ENCODE results near the gene CNTROB. TPM values are rescaled to one million over a fixed set of nuclear protein-coding genes. Genes with fewer than 3 reads are reported as not detected.

Gene CNTROB
- total and polyA plus RNA-seq, 5 experiments from 2014 or later, result 7.6 to 43.0 (median 18.5) TPM

DNA sequence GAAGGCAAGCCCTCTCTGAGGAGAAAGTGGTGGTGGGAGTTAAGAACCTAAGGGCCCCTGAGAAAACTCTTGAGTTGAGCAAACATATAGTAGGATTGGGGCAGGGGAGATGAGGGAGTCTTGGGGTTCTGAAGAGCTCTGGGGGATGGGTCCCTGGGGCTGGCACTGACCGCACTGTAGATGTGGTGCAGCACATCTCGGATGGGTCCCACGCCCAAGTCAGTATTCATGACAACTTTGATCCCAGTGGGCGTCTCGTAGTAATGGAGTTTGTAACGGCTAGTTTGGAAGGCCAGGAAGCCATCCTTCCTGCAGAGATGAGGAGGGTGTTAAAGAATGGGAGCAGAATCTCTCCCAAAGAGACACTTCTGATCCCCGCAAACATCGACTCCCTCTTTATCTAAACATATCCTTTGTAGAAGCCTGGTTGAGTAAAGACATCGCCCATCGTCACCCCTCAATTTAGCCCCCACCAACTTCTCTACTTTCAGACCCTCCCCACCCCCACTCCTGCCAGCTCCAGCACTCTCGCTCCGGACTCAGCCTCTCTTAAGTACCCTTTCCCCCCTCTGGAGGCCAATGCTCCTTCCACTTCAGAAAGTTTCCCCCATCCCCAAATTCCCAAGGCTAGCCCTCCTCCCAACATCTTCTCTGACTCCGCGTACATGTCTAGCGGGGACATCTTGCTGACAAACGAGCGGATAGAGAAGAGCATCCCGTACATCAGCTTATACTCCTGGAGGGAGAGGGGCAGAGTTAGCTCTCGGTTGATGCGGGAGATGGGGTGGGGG is 970 bp upstream of the CNTROB start:
- H3K36me3 Mint-ChIP-seq, result peaks cover 0 to 21% (median 0%) of the 10 kb centered on the region in 3 donors
- peaks cover 28 to 56% (median 51%) of the 10 kb centered on the region in 4 donors for H3K4me1 Mint-ChIP-seq
- ATAC-seq (no peak), DNase-seq (no peak)
- no peaks in the 10 kb centered on the region for H3K27me3 Mint-ChIP-seq
- POLR2A ChIA-PET, result interaction anchor here (0.6 to 6.2 kb wide), 9 partner anchors 9 to 244 kb away, joined by 3 to 110 read pairs (median 11); partner anchors contain the start of genes CYB5D1, KDM6B, NAA38 and RNF227
- peak overlapping the region; percentile 74 to 99 (median 97) for H3K27ac Mint-ChIP-seq
- H3K4me3 Mint-ChIP-seq, result peak overlapping the region; percentile 87 to 100 (median 98)
- no peaks in the 10 kb centered on the region for H3K9me3 Mint-ChIP-seq

DNA sequence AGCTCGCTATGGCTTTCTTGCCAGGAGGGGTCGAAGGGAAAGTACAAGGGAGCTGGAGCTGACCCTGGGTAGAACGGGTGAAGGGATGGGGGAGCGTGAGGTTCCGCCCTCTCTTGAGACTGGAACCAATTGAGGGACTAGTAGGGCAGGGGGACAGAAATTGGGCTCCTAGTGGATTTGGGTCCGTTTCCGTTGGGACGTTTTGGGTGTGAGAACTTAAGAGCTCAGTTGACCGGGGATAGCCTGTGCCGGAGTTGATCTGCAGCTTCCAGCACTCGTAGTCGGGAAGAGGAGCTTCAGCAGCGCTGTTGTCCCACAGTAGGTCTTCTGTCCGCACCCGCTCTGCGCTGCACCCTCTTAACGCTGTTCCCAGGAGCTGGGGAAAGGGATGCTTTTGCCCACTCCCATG is 481 bp downstream of the CNTROB start:
- Mint-ChIP-seq H3K27me3 (no peaks in the 10 kb centered on the region), H3K4me3 (peak overlapping the region; percentile 87 to 100 (median 98)), H3K36me3 (peaks cover 0 to 34% (median 4%) of the 10 kb centered on the region in 3 donors), H3K4me1 (peaks cover 28 to 56% (median 51%) of the 10 kb centered on the region in 4 donors), H3K27ac (peak overlapping the region; percentile 91 to 99 (median 97)), H3K9me3 (no peaks in the 10 kb centered on the region)
- ATAC-seq (peak; percentile 24), DNase-seq (no peak)
- POLR2A ChIA-PET, result interaction anchor here (0.6 to 6.2 kb wide), 11 partner anchors 10 to 289 kb away, joined by 3 to 110 read pairs (median 11); partner anchors contain the start of genes CYB5D1, KDM6B, NAA38 and RNF227

DNA sequence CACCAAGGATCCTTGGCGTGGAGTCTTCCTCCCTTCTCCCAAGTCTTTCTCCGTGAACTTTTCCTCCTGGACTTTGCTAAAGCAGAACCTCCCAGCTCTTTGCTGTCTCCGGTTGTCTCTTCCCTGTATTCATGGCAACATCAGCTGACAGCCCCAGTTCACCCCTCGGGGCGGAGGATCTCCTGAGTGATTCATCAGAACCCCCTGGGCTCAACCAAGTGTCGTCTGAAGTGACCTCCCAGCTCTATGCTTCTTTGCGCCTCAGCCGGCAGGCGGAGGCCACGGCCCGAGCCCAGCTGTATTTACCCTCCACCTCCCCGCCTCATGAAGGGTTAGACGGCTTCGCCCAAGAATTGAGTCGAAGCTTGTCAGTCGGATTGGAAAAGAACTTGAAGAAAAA is 943 bp downstream of the CNTROB start:
- peaks cover 27 to 53% (median 50%) of the 10 kb centered on the region in 4 donors for H3K4me1 Mint-ChIP-seq
- no peaks in the 10 kb centered on the region for H3K27me3 Mint-ChIP-seq
- peak overlapping the region; percentile 87 to 100 (median 98) for H3K4me3 Mint-ChIP-seq
- H3K36me3 Mint-ChIP-seq, result peaks cover 0 to 33% (median 4%) of the 10 kb centered on the region in 3 donors
- DNase-seq (no peak), ATAC-seq (no peak)
- H3K27ac Mint-ChIP-seq, result peak overlapping the region; percentile 91 to 99 (median 97)
- POLR2A ChIA-PET, result interaction anchor here (0.6 to 6.2 kb wide), 12 partner anchors 11 to 288 kb away, joined by 3 to 110 read pairs (median 10); partner anchors contain the start of genes CYB5D1, KDM6B, NAA38 and RNF227
- H3K9me3 Mint-ChIP-seq, result no peaks in the 10 kb centered on the region

DNA sequence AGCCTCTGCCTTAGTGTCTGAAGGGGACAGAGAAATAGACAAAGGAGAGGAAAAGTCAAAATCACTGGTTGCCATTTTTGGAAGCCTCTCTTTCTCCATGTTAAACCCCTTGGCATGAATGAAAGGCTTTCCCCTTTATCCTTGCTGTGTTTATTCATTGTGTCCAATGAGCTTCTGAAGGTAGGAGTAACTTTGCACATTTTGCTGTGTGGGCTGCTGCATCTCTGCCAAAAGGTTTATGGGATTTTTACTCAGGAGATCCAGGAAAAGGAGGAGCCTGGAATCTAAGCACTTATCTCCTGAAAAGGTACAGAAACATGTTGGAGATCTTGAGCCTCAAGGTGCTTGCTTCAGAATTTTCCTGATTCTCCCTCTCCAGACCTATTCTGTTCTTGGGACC is 3.9 kb downstream of the CNTROB start:
- ATAC-seq, result no peak
- Mint-ChIP-seq H3K9me3 (no peaks in the 10 kb centered on the region), H3K27ac (no peak overlapping the region), H3K4me1 (peaks cover 23 to 41% (median 39%) of the 10 kb centered on the region in 4 donors), H3K27me3 (no peaks in the 10 kb centered on the region), H3K4me3 (no peak overlapping the region), H3K36me3 (peaks cover 0 to 49% (median 6%) of the 10 kb centered on the region in 3 donors)
- DNase-seq, result no peak
- POLR2A ChIA-PET, result interaction anchor here (0.7 kb wide), 1 partner anchor 23 kb away, joined by 4 read pairs; no protein-coding TSS in a partner anchor

DNA sequence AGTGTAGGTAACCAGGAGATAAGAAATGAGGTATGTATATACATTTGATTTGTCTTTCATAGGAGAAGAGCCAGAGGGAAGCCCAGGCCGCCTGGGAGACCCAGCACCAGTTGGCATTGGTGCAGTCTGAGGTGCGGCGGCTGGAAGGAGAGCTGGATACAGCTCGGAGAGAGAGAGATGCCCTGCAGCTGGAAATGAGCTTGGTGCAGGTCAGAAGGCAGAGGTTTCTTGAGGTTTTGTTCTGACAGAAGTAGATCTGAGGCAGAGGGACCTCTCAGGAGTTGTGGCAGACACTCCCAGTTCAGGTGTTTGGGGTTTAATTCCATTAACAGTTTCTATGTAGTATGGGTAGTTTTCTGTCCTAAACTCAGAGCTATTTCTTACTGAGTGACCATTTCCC is 8.0 kb downstream of the CNTROB start:
- ATAC-seq (no peak), DNase-seq (no peak)
- Mint-ChIP-seq H3K36me3 (peaks cover 0 to 82% (median 19%) of the 10 kb centered on the region in 3 donors), H3K27me3 (no peaks in the 10 kb centered on the region), H3K4me3 (no peak overlapping the region), H3K9me3 (no peaks in the 10 kb centered on the region), H3K27ac (peak overlapping the region in 1 of 10 donors; percentile 18), H3K4me1 (peaks cover 0 to 6% (median 4%) of the 10 kb centered on the region in 4 donors)
- POLR2A ChIA-PET, result no interaction called here

DNA sequence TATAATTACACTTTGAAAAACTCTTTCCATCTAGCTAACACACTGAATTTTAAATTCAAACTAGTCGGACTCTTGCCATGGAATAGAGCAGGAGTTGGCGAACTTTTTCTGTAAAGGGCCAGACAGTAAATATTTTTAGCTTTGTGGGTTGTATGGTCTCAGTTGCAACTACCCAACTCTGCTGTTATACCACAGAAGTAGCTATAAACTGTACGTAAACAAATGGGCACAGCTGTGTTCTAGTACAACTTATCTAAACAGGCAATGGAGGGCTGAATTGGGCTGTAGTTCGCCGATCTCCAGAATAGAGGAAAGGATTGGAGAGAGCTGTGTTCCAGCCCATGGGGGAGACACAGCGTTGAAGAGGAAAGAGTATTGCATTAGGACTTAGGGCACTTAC is 8.7 kb downstream of the CNTROB start:
- POLR2A ChIA-PET, result no interaction called here
- H3K36me3 Mint-ChIP-seq, result peaks cover 0 to 83% (median 21%) of the 10 kb centered on the region in 3 donors
- no peak for ATAC-seq
- DNase-seq, result no peak
- H3K27ac Mint-ChIP-seq, result no peak overlapping the region
- no peaks in the 10 kb centered on the region for H3K27me3 Mint-ChIP-seq
- no peak overlapping the region for H3K4me3 Mint-ChIP-seq
- H3K4me1 Mint-ChIP-seq, result peaks cover 0 to 3% (median 2%) of the 10 kb centered on the region in 4 donors
- no peaks in the 10 kb centered on the region for H3K9me3 Mint-ChIP-seq

DNA sequence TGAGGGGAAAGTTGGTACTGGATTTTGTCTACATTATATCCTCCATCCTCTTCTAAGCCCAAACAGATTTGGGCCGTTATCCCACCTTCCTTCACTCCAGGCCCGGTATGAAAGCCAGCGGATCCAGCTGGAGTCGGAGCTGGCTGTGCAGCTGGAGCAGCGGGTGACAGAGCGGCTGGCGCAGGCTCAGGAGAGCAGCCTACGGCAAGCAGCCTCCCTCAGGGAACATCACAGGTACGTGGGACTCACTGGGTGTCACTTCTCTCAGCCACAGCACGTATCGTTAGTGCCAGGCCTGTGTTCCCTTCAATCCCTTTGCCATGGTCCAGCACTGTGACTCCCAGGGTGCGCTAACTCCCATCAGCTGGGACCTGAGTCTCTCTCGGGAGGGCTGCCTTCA is 11.3 kb downstream of the CNTROB start:
- H3K36me3 Mint-ChIP-seq, result peaks cover 0 to 87% (median 29%) of the 10 kb centered on the region in 3 donors
- DNase-seq (no peak), ATAC-seq (no peak)
- H3K9me3 Mint-ChIP-seq, result no peaks in the 10 kb centered on the region
- no peak overlapping the region for H3K27ac Mint-ChIP-seq
- POLR2A ChIA-PET, result interaction anchor here (1.4 to 1.5 kb wide), 2 partner anchors 27 to 257 kb away, joined by 3 to 4 read pairs; partner anchors contain the start of gene RNF227
- H3K4me3 Mint-ChIP-seq, result no peak overlapping the region
- peaks cover 0 to 3% (median 2%) of the 10 kb centered on the region in 4 donors for H3K4me1 Mint-ChIP-seq
- H3K27me3 Mint-ChIP-seq, result no peaks in the 10 kb centered on the region

DNA sequence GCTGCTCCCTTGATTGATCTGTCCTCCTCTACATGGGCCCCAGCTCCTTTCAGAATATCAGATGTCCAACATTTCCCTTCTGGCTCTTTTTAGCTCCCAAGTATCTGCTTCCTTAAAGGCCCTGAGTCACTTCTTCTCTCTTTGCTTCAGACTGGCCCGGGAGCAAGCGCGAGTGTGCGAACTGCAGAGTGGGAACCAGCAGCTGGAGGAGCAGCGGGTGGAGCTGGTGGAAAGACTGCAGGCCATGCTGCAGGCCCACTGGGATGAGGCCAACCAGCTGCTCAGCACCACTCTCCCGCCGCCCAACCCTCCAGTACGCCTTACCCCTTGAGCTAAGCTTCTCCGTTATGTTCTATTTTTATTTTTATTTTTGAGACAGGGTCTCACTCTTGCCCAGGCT is 12.3 kb downstream of the CNTROB start:
- POLR2A ChIA-PET, result interaction anchor here (1.3 to 1.5 kb wide), 4 partner anchors 12 to 258 kb away, joined by 3 to 5 read pairs (median 4); partner anchors contain the start of genes CNTROB and RNF227
- H3K36me3 Mint-ChIP-seq, result peaks cover 0 to 89% (median 39%) of the 10 kb centered on the region in 3 donors
- H3K27ac Mint-ChIP-seq, result no peak overlapping the region
- DNase-seq (no peak), ATAC-seq (no peak)
- H3K9me3 Mint-ChIP-seq, result no peaks in the 10 kb centered on the region
- H3K4me1 Mint-ChIP-seq, result peaks cover 0 to 3% (median 1%) of the 10 kb centered on the region in 4 donors
- H3K27me3 Mint-ChIP-seq, result no peaks in the 10 kb centered on the region
- no peak overlapping the region for H3K4me3 Mint-ChIP-seq

DNA sequence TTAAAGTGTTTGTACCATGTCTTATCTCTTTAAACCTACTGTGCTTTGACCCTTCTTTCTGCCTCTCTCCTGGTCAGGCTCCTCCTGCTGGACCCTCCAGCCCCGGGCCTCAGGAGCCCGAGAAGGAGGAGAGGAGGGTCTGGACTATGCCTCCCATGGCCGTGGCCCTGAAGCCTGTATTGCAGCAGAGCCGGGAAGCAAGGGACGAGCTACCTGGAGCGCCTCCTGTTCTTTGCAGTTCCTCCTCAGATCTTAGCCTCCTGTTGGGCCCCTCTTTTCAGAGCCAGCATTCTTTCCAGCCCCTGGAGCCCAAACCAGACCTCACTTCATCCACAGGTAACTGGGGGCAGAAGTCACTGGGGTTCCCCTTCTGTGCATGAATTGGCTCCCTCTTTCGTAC is 13.6 kb downstream of the CNTROB start:
- POLR2A ChIA-PET, result no interaction called here
- DNase-seq (no peak), ATAC-seq (no peak)
- no peaks in the 10 kb centered on the region for H3K9me3 Mint-ChIP-seq
- peaks cover 0 to 3% (median 1%) of the 10 kb centered on the region in 4 donors for H3K4me1 Mint-ChIP-seq
- peaks cover 0 to 85% (median 37%) of the 10 kb centered on the region in 3 donors for H3K36me3 Mint-ChIP-seq
- no peak overlapping the region for H3K27ac Mint-ChIP-seq
- H3K27me3 Mint-ChIP-seq, result no peaks in the 10 kb centered on the region
- H3K4me3 Mint-ChIP-seq, result no peak overlapping the region

DNA sequence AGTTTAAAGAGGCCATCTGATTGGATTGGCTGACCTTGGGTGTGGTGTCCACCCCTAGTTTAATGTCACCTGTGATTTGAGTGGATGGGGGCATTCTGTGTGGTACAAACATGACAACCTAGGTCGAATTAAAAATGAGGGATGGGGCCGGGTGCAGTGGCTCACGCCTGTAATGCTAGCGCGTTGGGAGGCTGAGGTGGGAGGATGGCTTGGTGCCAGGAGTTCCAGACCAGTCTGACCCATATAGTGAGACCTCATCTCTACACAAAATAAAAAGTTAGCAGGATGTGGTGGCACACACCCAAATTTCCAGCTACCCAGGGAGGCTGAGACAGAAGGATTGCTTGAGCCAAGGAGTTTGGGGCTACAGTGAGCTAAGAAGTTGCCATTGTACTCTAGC is 14.4 kb downstream of the CNTROB start:
- Mint-ChIP-seq H3K36me3 (peaks cover 0 to 77% (median 37%) of the 10 kb centered on the region in 3 donors), H3K9me3 (no peaks in the 10 kb centered on the region), H3K27me3 (no peaks in the 10 kb centered on the region), H3K27ac (peak overlapping the region in 1 of 10 donors; percentile 55), H3K4me3 (no peak overlapping the region), H3K4me1 (peaks cover 0 to 6% (median 3%) of the 10 kb centered on the region in 4 donors)
- POLR2A ChIA-PET, result no interaction called here
- ATAC-seq, result no peak
- DNase-seq, result no peak

DNA sequence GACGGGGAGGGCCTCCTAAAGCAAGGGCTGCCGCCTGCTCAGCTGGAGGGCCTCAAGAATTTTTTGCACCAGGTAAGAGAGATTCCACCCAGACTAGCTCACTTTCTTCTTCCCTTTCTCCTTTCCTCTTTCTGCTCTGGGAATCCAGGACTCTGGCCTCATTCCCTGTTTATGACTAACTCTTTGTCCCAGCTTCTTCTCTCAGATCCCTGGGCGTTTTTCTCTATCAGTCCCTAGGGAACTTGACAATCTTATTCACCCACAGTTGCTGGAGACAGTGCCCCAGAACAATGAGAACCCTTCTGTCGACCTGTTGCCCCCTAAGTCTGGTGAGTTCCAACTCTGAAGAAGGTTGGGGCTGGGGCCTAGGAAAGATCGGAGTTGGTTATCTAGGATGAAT is 15.6 kb downstream of the CNTROB start:
- Mint-ChIP-seq H3K9me3 (no peaks in the 10 kb centered on the region), H3K27ac (peak overlapping the region in 2 of 10 donors; percentile 22 to 29), H3K36me3 (peaks cover 0 to 69% (median 37%) of the 10 kb centered on the region in 3 donors), H3K4me3 (no peak overlapping the region), H3K27me3 (no peaks in the 10 kb centered on the region), H3K4me1 (peaks cover 0 to 8% (median 4%) of the 10 kb centered on the region in 4 donors)
- ATAC-seq (no peak), DNase-seq (no peak)
- POLR2A ChIA-PET, result no interaction called here

DNA sequence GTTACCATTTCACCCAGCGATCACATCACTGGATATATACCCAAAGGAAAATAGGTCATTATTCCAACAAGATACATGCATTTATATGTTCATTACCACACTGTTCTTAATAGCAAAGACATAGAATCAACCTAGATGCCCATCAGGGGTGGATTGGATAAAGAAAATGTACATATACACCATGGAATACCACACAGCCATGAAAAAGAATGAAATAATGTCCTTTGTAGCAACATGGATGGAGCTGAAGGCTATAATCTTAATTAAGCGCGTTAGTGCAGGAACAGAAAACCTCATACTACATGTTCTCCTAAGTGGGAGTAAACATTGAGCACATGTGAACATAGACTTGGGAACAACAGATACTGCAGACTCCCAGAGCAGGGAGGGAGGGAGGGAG is 18.6 kb downstream of the CNTROB start:
- peaks cover 0 to 8% (median 2%) of the 10 kb centered on the region in 4 donors for H3K4me1 Mint-ChIP-seq
- peaks cover 0 to 43% (median 22%) of the 10 kb centered on the region in 3 donors for H3K36me3 Mint-ChIP-seq
- H3K27ac Mint-ChIP-seq, result no peak overlapping the region
- POLR2A ChIA-PET, result interaction anchor here (0.6 to 0.7 kb wide), 2 partner anchors 33 to 149 kb away, joined by 4 to 6 read pairs; no protein-coding TSS in a partner anchor
- no peak overlapping the region for H3K4me3 Mint-ChIP-seq
- no peaks in the 10 kb centered on the region for H3K27me3 Mint-ChIP-seq
- ATAC-seq, result no peak
- H3K9me3 Mint-ChIP-seq, result no peaks in the 10 kb centered on the region
- no peak for DNase-seq
